ENCODE data around the gene SLC16A7. TPM values are rescaled to one million over a fixed set of nuclear protein-coding genes. Genes with fewer than 3 reads are reported as not detected.

Gene SLC16A7
- total RNA-seq, 2 experiments from 2014 or later: 27.5 to 27.8 TPM

- H3K27ac Mint-ChIP-seq: no peak overlapping the region
- intact Hi-C loops (cut with micrococcal nuclease): no loop called here
- CTCF ChIA-PET: no interaction called here
- no peak for DNase-seq
- H3K27me3 Mint-ChIP-seq (ENCODE audit: low read depth): no peaks in the 10 kb centered on the region
- H3K9me3 Mint-ChIP-seq: no peaks in the 10 kb centered on the region
- H3K4me1 Mint-ChIP-seq (ENCODE audit: low read depth): peaks cover 11% of the 10 kb centered on the region
- peaks cover 26% of the 10 kb centered on the region for H3K36me3 Mint-ChIP-seq (ENCODE audit: low read depth)
- H3K4me3 Mint-ChIP-seq: no peak overlapping the region
Observed at GRCh38 chr12:59768031-59768430, 172.2 kb downstream of the SLC16A7 start.

DNA sequence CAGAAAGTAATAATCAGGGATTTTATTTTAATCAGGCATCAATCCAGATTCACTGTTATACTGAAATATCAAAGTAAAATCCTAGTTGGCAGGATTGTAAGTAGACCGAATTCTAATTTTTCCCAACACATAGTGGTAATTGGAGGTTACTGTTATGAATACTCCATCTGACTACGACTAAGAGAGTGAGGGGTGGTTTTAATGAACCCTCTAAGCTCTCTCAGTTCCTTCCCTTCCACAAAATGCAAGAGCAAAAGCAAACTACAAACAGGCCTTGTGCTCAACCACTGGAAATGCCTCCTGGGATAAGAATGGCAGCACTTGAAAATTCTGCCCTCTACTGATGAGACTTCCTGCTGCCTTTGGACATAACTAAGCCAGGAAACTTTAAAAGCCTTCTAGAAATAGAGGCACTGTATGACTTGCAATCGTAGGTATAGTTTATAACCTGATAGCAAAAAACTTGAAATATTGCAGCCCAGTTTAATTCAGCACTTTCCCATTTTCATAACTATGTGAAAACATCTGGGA lies 184.8 kb downstream of the SLC16A7 start:
- no peaks in the 10 kb centered on the region for H3K27me3 Mint-ChIP-seq (ENCODE audit: low read depth)

GRCh38 chr12:59787610-59788009 lies 191.8 kb downstream of the SLC16A7 start:
- intact Hi-C loops (cut with micrococcal nuclease): no loop called here
- CTCF ChIA-PET: no interaction called here
- Mint-ChIP-seq H3K27ac (no peak overlapping the region), H3K36me3 (ENCODE audit: low read depth) (peaks cover 31% of the 10 kb centered on the region), H3K9me3 (peaks cover 15% of the 10 kb centered on the region), H3K4me1 (ENCODE audit: low read depth) (no peaks in the 10 kb centered on the region), H3K4me3 (no peak overlapping the region), H3K27me3 (ENCODE audit: low read depth) (no peaks in the 10 kb centered on the region)
- no peak for DNase-seq

More for the DNA sequence above, 184.8 kb downstream of the SLC16A7 start:
- Mint-ChIP-seq H3K27ac (no peak overlapping the region), H3K9me3 (no peaks in the 10 kb centered on the region), H3K4me1 (ENCODE audit: low read depth) (no peaks in the 10 kb centered on the region), H3K4me3 (no peak overlapping the region), H3K36me3 (ENCODE audit: low read depth) (peaks cover 22% of the 10 kb centered on the region)
- intact Hi-C loops (cut with micrococcal nuclease): loop anchor here (2.0 kb wide), 1 partner anchor 184 kb away; the partner anchor contains the start of gene SLC16A7
- CTCF ChIA-PET: no interaction called here
- no peak for DNase-seq

DNA sequence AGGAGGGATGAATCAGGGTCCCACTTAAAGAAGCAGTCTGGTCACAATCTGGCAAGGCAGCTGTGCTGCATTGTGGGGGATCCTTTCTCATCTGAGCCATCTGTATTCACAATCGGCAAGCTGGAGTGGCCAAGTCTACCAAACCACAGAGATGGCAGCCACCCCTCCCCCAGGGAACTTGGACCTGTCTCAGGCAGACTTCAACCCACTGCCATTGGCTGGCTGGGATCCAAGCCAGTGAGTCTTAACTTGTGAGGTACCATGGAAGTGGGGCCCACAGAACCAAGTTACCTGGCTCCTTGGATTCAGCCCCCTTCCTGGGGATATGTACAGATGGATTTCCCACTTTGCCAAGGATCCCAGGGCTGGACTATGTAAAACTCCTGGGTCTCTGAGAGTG lies 196.8 kb downstream of the SLC16A7 start:
- intact Hi-C loops (cut with micrococcal nuclease): no loop called here
- H3K36me3 Mint-ChIP-seq (ENCODE audit: low read depth): peaks cover 44% of the 10 kb centered on the region
- H3K27ac Mint-ChIP-seq: no peak overlapping the region
- no peaks in the 10 kb centered on the region for H3K4me1 Mint-ChIP-seq (ENCODE audit: low read depth)
- peaks cover 36% of the 10 kb centered on the region for H3K9me3 Mint-ChIP-seq
- CTCF ChIA-PET: no interaction called here
- H3K27me3 Mint-ChIP-seq (ENCODE audit: low read depth): no peaks in the 10 kb centered on the region
- no peak overlapping the region for H3K4me3 Mint-ChIP-seq
- no peak for DNase-seq

DNA sequence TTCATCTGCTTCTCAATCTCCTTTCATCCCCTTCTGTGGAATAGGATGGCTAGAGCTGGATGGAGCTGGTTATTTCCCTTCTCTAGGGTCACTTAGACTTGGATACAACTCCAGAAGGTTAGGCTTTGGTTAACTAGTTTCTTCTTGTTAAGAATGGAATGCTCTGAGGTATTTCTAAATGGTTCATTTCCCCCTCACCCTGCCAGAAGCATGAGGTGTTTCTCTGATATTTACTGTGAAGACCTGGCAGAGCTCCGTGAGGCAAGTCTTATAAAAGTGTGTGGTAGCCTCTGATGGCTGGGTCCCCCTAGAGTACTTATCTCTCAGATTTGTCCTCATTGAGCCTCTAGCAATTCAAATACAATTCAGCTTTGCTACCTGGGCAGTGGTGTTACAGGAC lies 207.9 kb downstream of the SLC16A7 start:
- Mint-ChIP-seq H3K27ac (no peak overlapping the region), H3K9me3 (peaks cover 27% of the 10 kb centered on the region), H3K27me3 (ENCODE audit: low read depth) (no peaks in the 10 kb centered on the region), H3K4me1 (ENCODE audit: low read depth) (no peaks in the 10 kb centered on the region), H3K36me3 (ENCODE audit: low read depth) (peaks cover under 1% of the 10 kb centered on the region), H3K4me3 (no peak overlapping the region)
- intact Hi-C loops (cut with micrococcal nuclease): no loop called here
- CTCF ChIA-PET: no interaction called here
- no peak for DNase-seq

- no peak for DNase-seq
- no peaks in the 10 kb centered on the region for H3K9me3 Mint-ChIP-seq
- intact Hi-C loops (cut with micrococcal nuclease): loop anchor here (1.0 to 2.0 kb wide), 5 partner anchors 212 to 405 kb away; partner anchors contain the start of gene SLC16A7
- H3K4me1 Mint-ChIP-seq (ENCODE audit: low read depth): no peaks in the 10 kb centered on the region
- no peaks in the 10 kb centered on the region for H3K36me3 Mint-ChIP-seq (ENCODE audit: low read depth)
- no peak overlapping the region for H3K4me3 Mint-ChIP-seq
- CTCF ChIA-PET: interaction anchor here (0.8 to 2.8 kb wide), 14 partner anchors 8 to 495 kb away, joined by 3 to 10 read pairs (median 3); partner anchors contain the start of gene SLC16A7
- H3K27ac Mint-ChIP-seq: no peak overlapping the region
- H3K27me3 Mint-ChIP-seq (ENCODE audit: low read depth): no peaks in the 10 kb centered on the region
Observed at GRCh38 chr12:59808317-59808910, 212.6 kb downstream of the SLC16A7 start.

GRCh38 chr12:59811991-59812390 lies 216.2 kb downstream of the SLC16A7 start:
- Mint-ChIP-seq H3K9me3 (peaks cover 2% of the 10 kb centered on the region), H3K4me1 (ENCODE audit: low read depth) (no peaks in the 10 kb centered on the region), H3K4me3 (no peak overlapping the region), H3K36me3 (ENCODE audit: low read depth) (no peaks in the 10 kb centered on the region), H3K27ac (no peak overlapping the region), H3K27me3 (ENCODE audit: low read depth) (no peaks in the 10 kb centered on the region)
- no peak for DNase-seq
- CTCF ChIA-PET: no interaction called here
- intact Hi-C loops (cut with micrococcal nuclease): no loop called here

- Mint-ChIP-seq H3K27me3 (ENCODE audit: low read depth) (no peaks in the 10 kb centered on the region), H3K4me3 (no peak overlapping the region), H3K9me3 (peaks cover 3% of the 10 kb centered on the region), H3K27ac (no peak overlapping the region), H3K4me1 (ENCODE audit: low read depth) (no peaks in the 10 kb centered on the region), H3K36me3 (ENCODE audit: low read depth) (no peaks in the 10 kb centered on the region)
- CTCF ChIA-PET: interaction anchor here (0.7 kb wide), 2 partner anchors 22 to 446 kb away, joined by 4 to 5 read pairs; no protein-coding TSS in a partner anchor
- no peak for DNase-seq
- intact Hi-C loops (cut with micrococcal nuclease): no loop called here
Observed at GRCh38 chr12:59812716-59813115, 216.9 kb downstream of the SLC16A7 start.

DNA sequence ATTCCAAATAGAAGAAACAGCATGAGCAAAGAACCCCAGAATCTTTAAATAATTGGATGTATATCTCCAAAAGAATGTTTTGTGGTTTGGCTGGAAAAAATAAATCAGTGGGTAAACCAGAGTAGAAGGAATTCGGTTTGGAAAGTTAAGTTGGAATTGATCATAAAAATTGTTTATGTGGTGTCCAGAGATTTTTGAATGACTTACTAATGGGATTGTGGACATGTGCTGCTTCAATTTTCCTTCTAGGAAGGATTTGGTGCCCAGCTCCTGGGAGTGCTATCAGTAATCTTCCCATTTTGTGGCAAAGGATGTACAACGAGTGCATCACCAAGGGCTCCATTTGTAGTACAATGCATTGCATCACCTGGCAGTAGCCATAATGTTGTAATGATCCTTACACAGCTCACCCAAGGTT lies 224.8 kb downstream of the SLC16A7 start:
- no peaks in the 10 kb centered on the region for H3K4me1 Mint-ChIP-seq (ENCODE audit: low read depth)
- intact Hi-C loops (cut with micrococcal nuclease): no loop called here
- H3K36me3 Mint-ChIP-seq (ENCODE audit: low read depth): no peaks in the 10 kb centered on the region
- H3K9me3 Mint-ChIP-seq: peaks cover 3% of the 10 kb centered on the region
- H3K4me3 Mint-ChIP-seq: no peak overlapping the region
- DNase-seq: no peak
- no peaks in the 10 kb centered on the region for H3K27me3 Mint-ChIP-seq (ENCODE audit: low read depth)
- CTCF ChIA-PET: interaction anchor here (0.9 kb wide), 1 partner anchor 15 kb away, joined by 3 read pairs; no protein-coding TSS in a partner anchor
- H3K27ac Mint-ChIP-seq: no peak overlapping the region

GRCh38 chr12:59823567-59823966 lies 227.7 kb downstream of the SLC16A7 start:
- H3K9me3 Mint-ChIP-seq: no peaks in the 10 kb centered on the region
- no peaks in the 10 kb centered on the region for H3K27me3 Mint-ChIP-seq (ENCODE audit: low read depth)
- H3K36me3 Mint-ChIP-seq (ENCODE audit: low read depth): no peaks in the 10 kb centered on the region
- no peak for DNase-seq
- H3K4me3 Mint-ChIP-seq: no peak overlapping the region
- no peak overlapping the region for H3K27ac Mint-ChIP-seq
- H3K4me1 Mint-ChIP-seq (ENCODE audit: low read depth): no peaks in the 10 kb centered on the region
- intact Hi-C loops (cut with micrococcal nuclease): no loop called here
- CTCF ChIA-PET: no interaction called here

GRCh38 chr12:59827767-59828166 lies 231.9 kb downstream of the SLC16A7 start:
- Mint-ChIP-seq H3K4me3 (no peak overlapping the region), H3K27me3 (ENCODE audit: low read depth) (peaks cover 4% of the 10 kb centered on the region), H3K36me3 (ENCODE audit: low read depth) (no peaks in the 10 kb centered on the region), H3K9me3 (no peaks in the 10 kb centered on the region), H3K4me1 (ENCODE audit: low read depth) (no peaks in the 10 kb centered on the region), H3K27ac (no peak overlapping the region)
- no peak for DNase-seq
- intact Hi-C loops (cut with micrococcal nuclease): no loop called here
- CTCF ChIA-PET: no interaction called here

DNA sequence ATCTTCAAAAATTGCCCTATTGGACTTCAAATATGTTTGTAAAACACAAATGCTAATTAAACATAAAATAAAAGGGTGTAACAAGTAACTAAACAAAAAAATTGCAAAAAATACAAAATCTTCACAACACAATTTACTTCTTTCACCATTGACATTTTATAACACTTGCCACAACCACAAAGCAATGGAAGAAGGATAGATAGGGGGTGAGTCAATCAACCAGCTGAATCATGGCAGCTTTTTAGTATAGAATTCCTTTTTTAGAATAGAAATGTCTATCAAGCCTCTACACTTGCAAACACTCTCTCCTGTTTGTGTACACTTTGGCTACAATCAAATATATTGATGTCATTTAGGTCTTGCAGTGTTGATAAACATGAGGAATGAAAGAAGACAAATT lies 232.7 kb downstream of the SLC16A7 start:
- Mint-ChIP-seq H3K27ac (no peak overlapping the region), H3K36me3 (ENCODE audit: low read depth) (no peaks in the 10 kb centered on the region), H3K9me3 (no peaks in the 10 kb centered on the region), H3K27me3 (ENCODE audit: low read depth) (peaks cover 4% of the 10 kb centered on the region), H3K4me1 (ENCODE audit: low read depth) (no peaks in the 10 kb centered on the region), H3K4me3 (no peak overlapping the region)
- CTCF ChIA-PET: no interaction called here
- intact Hi-C loops (cut with micrococcal nuclease): no loop called here
- no peak for DNase-seq

- Mint-ChIP-seq H3K4me1 (ENCODE audit: low read depth) (no peaks in the 10 kb centered on the region), H3K27me3 (ENCODE audit: low read depth) (peaks cover 4% of the 10 kb centered on the region), H3K9me3 (no peaks in the 10 kb centered on the region), H3K36me3 (ENCODE audit: low read depth) (no peaks in the 10 kb centered on the region), H3K4me3 (no peak overlapping the region), H3K27ac (no peak overlapping the region)
- intact Hi-C loops (cut with micrococcal nuclease): loop anchor here (10.0 kb wide), 1 partner anchor 719 kb away; no protein-coding TSS in a partner anchor
- CTCF ChIA-PET: no interaction called here
- DNase-seq: no peak
Observed at GRCh38 chr12:59833408-59833807, 237.6 kb downstream of the SLC16A7 start.

Measured in activated naive CD4-positive, alpha-beta T cell treated with anti-CD3 and anti-CD28 coated beads for 36 hours (primary cell).